GM19239 (cell line): ENCODE measurements around the gene REEP3.

Experiments used
- DNase-seq: peaks from one replicate; pipeline ENCODE4 v3.0.0; 2011; ENCODE audit warnings: low spot score; ENCODE audit not compliant: insufficient read length
- FAIRE-seq: peaks from 2 replicates; lab custom pipeline; 2011; peaks lifted over from hg19 to GRCh38; lab: Jason Lieb, UNC

The REEP3 gene

GRCh38 chr10:63583397-63583796, 62.2 kb downstream of the REEP3 start:
- no peak for FAIRE-seq
- DNase-seq = no peak

- FAIRE-seq (no peak), DNase-seq (no peak)
These were observed 62.9 kb downstream of the REEP3 start for GRCh38 chr10:63583909-63584724.

GRCh38 chr10:63584725-63585035, 63.5 kb downstream of the REEP3 start:
- FAIRE-seq = no peak

GRCh38 chr10:63585041-63585440, 63.8 kb downstream of the REEP3 start:
- FAIRE-seq (no peak), DNase-seq (no peak)

More at GRCh38 chr10:63584725-63585035, 63.5 kb downstream of the REEP3 start:
- no peak for DNase-seq

GRCh38 chr10:63586043-63586442, 64.8 kb downstream of the REEP3 start:
- no peak for DNase-seq
- FAIRE-seq = no peak

GRCh38 chr10:63587191-63587590, 66.0 kb downstream of the REEP3 start:
- no peak for FAIRE-seq
- DNase-seq = no peak

- FAIRE-seq = no peak
- DNase-seq = no peak
These were observed 67.4 kb downstream of the REEP3 start for GRCh38 chr10:63588436-63589167.

GRCh38 chr10:63591600-63592379, 70.6 kb downstream of the REEP3 start:
- FAIRE-seq = no peak
- DNase-seq = no peak

GRCh38 chr10:63593576-63593975, 72.4 kb downstream of the REEP3 start:
- DNase-seq (no peak), FAIRE-seq (no peak)

GRCh38 chr10:63595072-63595471, 73.9 kb downstream of the REEP3 start:
- no peak for FAIRE-seq
- DNase-seq = no peak

GRCh38 chr10:63596924-63597323, 75.7 kb downstream of the REEP3 start:
- no peak for DNase-seq

GRCh38 chr10:63600540-63600939, 79.3 kb downstream of the REEP3 start:
- DNase-seq (no peak), FAIRE-seq (no peak)

More at GRCh38 chr10:63596924-63597323, 75.7 kb downstream of the REEP3 start:
- FAIRE-seq = no peak

- DNase-seq (peak; percentile 15), FAIRE-seq (peak; percentile 48)
These were observed 82.7 kb downstream of the REEP3 start for GRCh38 chr10:63603709-63604445.

GRCh38 chr10:63605197-63605967, 84.2 kb downstream of the REEP3 start:
- FAIRE-seq = peak; percentile 65
- no peak for DNase-seq

- FAIRE-seq (no peak), DNase-seq (no peak)
These were observed 87.3 kb downstream of the REEP3 start for GRCh38 chr10:63608511-63608910.

- FAIRE-seq = no peak
- no peak for DNase-seq
These were observed 89.9 kb downstream of the REEP3 start for GRCh38 chr10:63611078-63611477.

GRCh38 chr10:63614371-63614891, 93.2 kb downstream of the REEP3 start:
- DNase-seq (no peak), FAIRE-seq (no peak)

GRCh38 chr10:63618552-63618951, 97.4 kb downstream of the REEP3 start:
- FAIRE-seq = no peak

GRCh38 chr10:63619426-63619825, 98.2 kb downstream of the REEP3 start:
- DNase-seq = no peak
- FAIRE-seq = no peak

More at GRCh38 chr10:63618552-63618951, 97.4 kb downstream of the REEP3 start:
- no peak for DNase-seq
